AG04450 (cell line): ENCODE data around the gene NFIB. TPM values are rescaled to one million over a fixed set of nuclear protein-coding genes. Genes with fewer than 3 reads are reported as not detected.

Source experiments
- CTCF ChIA-PET: fragments of 300-600, 350-600 bp; formaldehyde crosslinking; extraction: SDS; loops from one replicate; lab custom pipeline; 2022; ENCODE audit warnings: antibody characterized with exemption, inconsistent platforms; lab: Charles Lee
- POLR2A ChIA-PET: fragments of 350-600 bp; formaldehyde crosslinking; extraction: SDS; loops from one replicate; lab custom pipeline; 2021; ENCODE audit warnings: antibody characterized with exemption, inconsistent platforms; lab: Yijun Ruan, JAX
- DNase-seq: peaks from one replicate; pipeline ENCODE4 v3.0.0-alpha.2; 2011; ENCODE audit warnings: low read depth, low spot score
- H3K27ac ChIP-seq: one replicate; pipeline ENCODE4 v1.5.1; 2012; ENCODE audit warnings: low read depth, low read length, control low read depth
- H3K27me3 ChIP-seq: one replicate; pipeline ENCODE4 v1.6.0; 2012; ENCODE audit warnings: low read length; ENCODE audit not compliant: control insufficient read depth, insufficient read depth
- H3K4me3 ChIP-seq: 2 replicates; pipeline ENCODE4 v1.5.1; 2011; ENCODE audit warnings: mild to moderate bottlenecking, low read depth, low read length, control low read depth
- H3K9me3 ChIP-seq: 2 replicates; pipeline ENCODE4 v1.5.1; 2012; ENCODE audit warnings: low read length; ENCODE audit not compliant: control insufficient read depth, insufficient read depth
- polyA plus RNA-seq: library from polyadenylated mRNA; depleted of rRNA; stranded (reverse); fragments of >200 nt; gene quantifications from 2 replicates; pipeline ENCODE4 v1.2.3, GENCODE V29; 2011
- TF ChIP-seq, protein P1 (sequence below): IDR thresholded peaks from 2 replicates; pipeline ENCODE4 v1.5.1; 2011; ENCODE audit warnings: low read depth, low read length, control low read depth, inconsistent platforms

NFIB gene
- polyA plus RNA-seq, 1 experiment, result 2.2 TPM

DNA sequence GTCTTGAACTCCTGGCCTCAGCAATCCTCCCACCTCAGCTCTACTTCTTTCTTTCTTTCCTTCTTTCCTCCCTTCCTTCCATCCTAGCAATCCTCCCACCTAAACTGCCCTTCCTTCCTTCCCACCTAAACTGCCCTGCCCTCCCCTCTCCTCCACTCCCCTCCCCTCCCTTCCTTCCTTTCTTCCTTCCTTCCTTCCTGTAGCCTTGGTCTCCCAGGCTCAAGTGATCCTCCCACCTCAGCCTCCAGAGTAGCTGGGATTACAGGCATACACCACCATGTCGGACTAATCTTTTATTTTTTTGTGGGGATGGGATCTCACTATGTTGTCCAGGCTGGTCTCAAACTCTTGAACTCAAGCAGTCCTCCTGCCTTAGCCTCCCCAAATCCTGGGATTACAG, 65.8 kb downstream of the NFIB start:
- H3K9me3 ChIP-seq, result no peaks in the 10 kb centered on the region; the same call in 1 of the 2 replicates
- no peak for DNase-seq
- TF ChIP-seq, protein P1, sequence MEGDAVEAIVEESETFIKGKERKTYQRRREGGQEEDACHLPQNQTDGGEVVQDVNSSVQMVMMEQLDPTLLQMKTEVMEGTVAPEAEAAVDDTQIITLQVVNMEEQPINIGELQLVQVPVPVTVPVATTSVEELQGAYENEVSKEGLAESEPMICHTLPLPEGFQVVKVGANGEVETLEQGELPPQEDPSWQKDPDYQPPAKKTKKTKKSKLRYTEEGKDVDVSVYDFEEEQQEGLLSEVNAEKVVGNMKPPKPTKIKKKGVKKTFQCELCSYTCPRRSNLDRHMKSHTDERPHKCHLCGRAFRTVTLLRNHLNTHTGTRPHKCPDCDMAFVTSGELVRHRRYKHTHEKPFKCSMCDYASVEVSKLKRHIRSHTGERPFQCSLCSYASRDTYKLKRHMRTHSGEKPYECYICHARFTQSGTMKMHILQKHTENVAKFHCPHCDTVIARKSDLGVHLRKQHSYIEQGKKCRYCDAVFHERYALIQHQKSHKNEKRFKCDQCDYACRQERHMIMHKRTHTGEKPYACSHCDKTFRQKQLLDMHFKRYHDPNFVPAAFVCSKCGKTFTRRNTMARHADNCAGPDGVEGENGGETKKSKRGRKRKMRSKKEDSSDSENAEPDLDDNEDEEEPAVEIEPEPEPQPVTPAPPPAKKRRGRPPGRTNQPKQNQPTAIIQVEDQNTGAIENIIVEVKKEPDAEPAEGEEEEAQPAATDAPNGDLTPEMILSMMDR, result no peak
- no peak overlapping the region for H3K27ac ChIP-seq
- H3K4me3 ChIP-seq, result no peak overlapping the region
- CTCF ChIA-PET, result interaction anchor here (0.6 kb wide), 1 partner anchor 28 kb away, joined by 7 read pairs; no protein-coding TSS in a partner anchor
- no peaks in the 10 kb centered on the region for H3K27me3 ChIP-seq
- POLR2A ChIA-PET, result no interaction called here

DNA sequence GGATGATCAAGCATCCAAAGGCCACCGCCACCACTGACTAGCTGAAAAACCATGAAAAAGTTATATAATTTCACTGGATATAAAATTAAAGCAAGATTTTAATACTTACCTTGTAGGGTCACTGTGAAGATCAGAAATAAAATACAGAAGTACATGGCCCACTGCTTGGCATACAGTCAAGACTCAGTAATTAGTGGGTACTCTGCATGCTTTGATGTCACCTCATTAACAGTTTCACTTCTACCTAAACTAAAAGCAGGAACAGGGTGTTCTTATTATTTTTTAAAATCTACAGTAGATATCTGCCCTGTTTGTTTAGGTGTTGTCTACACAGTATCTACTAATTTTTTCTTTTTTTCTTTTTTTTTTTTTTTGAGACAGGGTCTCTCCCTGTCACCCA, 66.4 kb downstream of the NFIB start:
- H3K27ac ChIP-seq, result no peak overlapping the region
- TF ChIP-seq, protein P1, result no peak
- POLR2A ChIA-PET, result no interaction called here
- no peak for DNase-seq
- CTCF ChIA-PET, result no interaction called here
- no peak overlapping the region for H3K4me3 ChIP-seq
- no peaks in the 10 kb centered on the region for H3K27me3 ChIP-seq
- H3K9me3 ChIP-seq, result no peaks in the 10 kb centered on the region; the same call in 1 of the 2 replicates

DNA sequence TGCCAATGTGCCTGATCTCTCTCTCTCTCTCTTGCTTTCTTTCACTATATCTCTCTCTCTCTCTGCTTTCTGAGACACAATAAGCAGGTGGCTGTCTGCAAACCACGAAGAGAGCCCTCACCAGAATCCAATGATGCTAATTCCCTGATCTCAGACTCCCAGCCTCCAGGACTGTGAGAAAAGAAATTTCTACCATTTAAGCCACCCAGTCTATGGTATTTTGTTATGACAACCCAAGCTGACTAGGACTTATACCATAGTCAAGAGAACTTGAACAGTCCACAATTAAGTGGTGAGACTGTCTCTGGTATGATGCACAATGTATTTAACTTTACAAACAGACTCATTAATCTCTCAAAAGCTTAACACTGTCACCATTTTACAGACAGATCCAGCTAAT, 67.0 kb downstream of the NFIB start:
- no peaks in the 10 kb centered on the region; the same call in 1 of the 2 replicates for H3K9me3 ChIP-seq
- CTCF ChIA-PET, result interaction anchor here (0.5 kb wide), 1 partner anchor 94 kb away, joined by 5 read pairs; no protein-coding TSS in a partner anchor
- H3K27me3 ChIP-seq, result no peaks in the 10 kb centered on the region
- H3K4me3 ChIP-seq, result no peak overlapping the region
- DNase-seq, result no peak
- TF ChIP-seq, protein P1, result no peak
- H3K27ac ChIP-seq, result no peak overlapping the region
- POLR2A ChIA-PET, result no interaction called here

DNA sequence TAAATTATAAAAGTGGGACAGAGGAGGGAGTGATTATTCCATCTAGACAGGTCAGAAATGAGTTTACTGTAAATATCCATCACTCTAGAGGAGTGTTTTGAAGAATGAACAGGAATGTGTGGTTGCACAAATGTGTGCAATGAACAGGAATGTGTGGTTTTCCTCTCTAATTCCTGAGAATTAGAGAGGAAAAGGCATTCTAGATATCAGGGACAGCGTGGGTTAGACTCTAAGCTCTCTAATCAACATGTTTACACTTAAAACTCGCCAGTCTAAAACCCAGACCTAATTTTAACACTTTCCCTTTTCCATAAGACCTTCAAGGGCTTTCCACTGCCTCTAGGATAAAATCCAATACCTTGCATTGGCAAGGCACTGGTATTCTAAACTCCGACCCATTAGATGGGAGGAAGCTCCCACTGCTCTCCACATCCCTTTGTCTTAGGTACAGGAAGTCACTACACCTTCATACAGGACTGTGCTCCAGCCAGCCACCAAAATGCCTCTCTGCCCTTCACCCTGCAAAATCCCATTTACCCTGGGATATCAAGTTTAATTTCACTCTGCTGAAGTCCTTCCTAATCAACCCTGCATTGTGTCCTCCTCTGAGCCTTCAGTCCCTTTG, 67.9 kb downstream of the NFIB start:
- Histone ChIP-seq H3K9me3 (no peaks in the 10 kb centered on the region; the same call in 1 of the 2 replicates), H3K27me3 (no peaks in the 10 kb centered on the region), H3K4me3 (no peak overlapping the region), H3K27ac (no peak overlapping the region)
- DNase-seq, result no peak
- POLR2A ChIA-PET, result interaction anchor here (0.8 kb wide), 1 partner anchor 13 kb away, joined by 3 read pairs; no protein-coding TSS in a partner anchor
- TF ChIP-seq, protein P1, result no peak
- CTCF ChIA-PET, result interaction anchor here (0.5 kb wide), 1 partner anchor 94 kb away, joined by 5 read pairs; no protein-coding TSS in a partner anchor

DNA sequence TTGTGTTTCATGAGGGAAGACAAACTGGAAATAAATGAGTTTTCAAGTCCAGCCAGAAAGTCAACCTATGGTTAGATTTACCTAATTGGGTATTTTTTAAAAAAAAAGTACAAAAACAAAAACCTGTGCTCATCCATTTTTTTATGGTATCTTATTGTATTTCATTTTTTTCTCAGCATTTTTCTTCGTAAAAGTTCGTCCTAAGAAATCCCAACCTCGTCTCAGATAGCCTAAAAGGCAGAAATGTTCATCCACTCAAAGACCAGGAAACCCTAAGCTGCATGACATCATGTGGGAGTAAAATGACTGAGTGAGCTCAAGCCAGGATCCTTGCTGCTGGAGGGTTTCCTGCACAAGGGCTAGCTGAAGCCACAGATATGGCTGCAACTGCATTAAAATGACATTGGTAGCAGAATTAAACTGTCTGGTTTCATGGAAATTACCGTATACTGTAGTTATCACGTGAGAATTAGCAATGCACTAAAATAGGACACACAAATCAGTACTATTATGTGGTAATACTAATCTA, 70.4 kb downstream of the NFIB start:
- TF ChIP-seq, protein P1, result no peak
- Histone ChIP-seq H3K4me3 (no peak overlapping the region), H3K27me3 (no peaks in the 10 kb centered on the region), H3K9me3 (no peaks in the 10 kb centered on the region; the same call in 1 of the 2 replicates), H3K27ac (no peak overlapping the region)
- CTCF ChIA-PET, result no interaction called here
- DNase-seq, result no peak
- POLR2A ChIA-PET, result no interaction called here
